DND-41 (cell line): ENCODE data around the gene PHC2.

Experiments used
- ATAC-seq: fragments of 200-7000 bp; cut with Tn5 transposase; 3 replicates; pipeline ENCODE4 v1.9.1; 2021; ENCODE audit warnings: low read depth; ENCODE audit not compliant: insufficient read depth
- DNase-seq: peaks from one replicate; pipeline ENCODE4 v3.0.0-alpha.2; 2020
- H2AFZ ChIP-seq: 2 replicates; pipeline ENCODE4 v1.6.0; 2012; ENCODE audit warnings: low read depth, low read length
- H3K27ac ChIP-seq: 2 replicates; pipeline ENCODE4 v1.5.1; 2012; ENCODE audit warnings: low read length, inconsistent platforms
- H3K27me3 ChIP-seq: fragments of 200-600 bp; sonication (generic); 2 replicates; pipeline ENCODE4 v1.6.0; 2012; ENCODE audit warnings: low read length, mild to moderate bottlenecking, inconsistent platforms; ENCODE audit not compliant: insufficient read depth, poor library complexity
- H3K36me3 ChIP-seq: 2 replicates; pipeline ENCODE4 v1.5.1; 2012; ENCODE audit warnings: low read length, inconsistent platforms; ENCODE audit not compliant: insufficient read depth
- H3K4me1 ChIP-seq: 2 replicates; pipeline ENCODE4 v1.5.1; 2012; ENCODE audit warnings: mild to moderate bottlenecking, low read length; ENCODE audit not compliant: insufficient read depth
- H3K4me2 ChIP-seq: 2 replicates; pipeline ENCODE4 v1.6.0; 2012; ENCODE audit warnings: mild to moderate bottlenecking, moderate library complexity, low read length, inconsistent platforms; ENCODE audit not compliant: insufficient read depth
- H3K4me3 ChIP-seq, 2 experiments: fragments of 200-600 bp in 1 of 2; shearing (Covaris generic) in 1 of 2; 2 replicates each; pipeline ENCODE4 v1.5.1; 2012 to 2016; ENCODE audit warnings: inconsistent platforms in 2 of 2, low read length in 2 of 2, mild to moderate bottlenecking in 2 of 2, low read depth in 1 of 2, moderate library complexity in 1 of 2
- H3K79me2 ChIP-seq: 2 replicates; pipeline ENCODE4 v1.6.0; 2012; ENCODE audit warnings: low read length, inconsistent platforms; ENCODE audit not compliant: insufficient read depth
- H3K9ac ChIP-seq: 2 replicates; pipeline ENCODE4 v1.6.0; 2012; ENCODE audit warnings: low read depth, mild to moderate bottlenecking, inconsistent platforms, low read length, moderate library complexity
- H3K9me3 ChIP-seq: 2 replicates; pipeline ENCODE4 v1.5.1; 2012; ENCODE audit warnings: low read length, moderate library complexity, mild to moderate bottlenecking, inconsistent platforms; ENCODE audit not compliant: insufficient read depth, severe bottlenecking
- H4K20me1 ChIP-seq: 2 replicates; pipeline ENCODE4 v1.6.0; 2012; ENCODE audit warnings: low read length; ENCODE audit not compliant: insufficient read depth
- EZH2 ChIP-seq: IDR thresholded peaks from 3 replicates; pipeline ENCODE4 v1.6.1; 2012; ENCODE audit warnings: borderline replicate concordance, low read depth, mild to moderate bottlenecking, moderate library complexity, low read length, inconsistent platforms; ENCODE audit not compliant: severe bottlenecking
- TF ChIP-seq, protein P1 (sequence below): IDR thresholded peaks from 2 replicates; pipeline ENCODE4 v1.5.1; 2012; ENCODE audit warnings: borderline replicate concordance, low read length, moderate library complexity, mild to moderate bottlenecking; ENCODE audit not compliant: poor library complexity, severe bottlenecking; ENCODE audit errors: extremely low read depth

The PHC2 gene

DNA sequence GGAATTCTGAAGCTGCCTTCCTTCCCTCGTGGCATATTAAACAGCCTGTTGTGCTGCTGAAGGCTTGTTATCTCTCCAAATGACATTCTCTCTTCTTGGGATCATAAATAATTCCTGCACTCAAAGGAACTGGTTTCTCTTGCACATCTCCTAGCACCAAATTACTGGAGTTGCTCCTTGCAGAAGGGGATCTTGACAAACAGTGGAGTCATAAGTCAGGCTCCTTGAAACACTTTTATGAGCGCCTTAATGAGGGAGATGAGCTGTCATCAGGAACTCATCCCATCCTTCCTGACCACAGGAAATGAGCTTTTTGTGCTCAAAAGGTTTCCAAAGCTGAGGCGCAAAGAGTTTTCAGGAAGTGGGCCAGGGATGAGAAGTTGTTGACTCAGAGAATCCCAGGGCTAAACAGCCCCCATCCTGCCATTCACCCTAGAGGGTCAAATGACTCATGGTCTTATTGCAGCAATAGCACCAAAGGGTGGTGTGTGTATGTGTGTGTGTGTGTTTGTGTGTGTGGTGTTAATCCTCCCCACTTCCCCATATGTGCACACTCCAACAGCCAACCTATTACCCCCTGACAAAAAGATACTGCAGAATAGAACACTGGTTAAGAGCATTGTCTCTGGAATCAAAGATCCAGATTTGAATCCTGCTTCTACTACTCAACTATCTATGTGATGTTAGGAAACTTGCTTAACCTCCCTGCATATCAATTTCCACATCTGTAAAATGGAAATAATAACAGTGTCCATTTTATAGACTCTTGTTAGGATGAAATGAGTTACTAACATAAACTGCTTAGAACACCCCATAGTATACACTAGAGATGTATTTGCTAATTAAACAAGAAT is 2.8 kb upstream of the PHC2 start:
- H3K27me3 ChIP-seq, result peaks cover 28% of the 10 kb centered on the region
- no peak overlapping the region for H3K4me3 ChIP-seq
- no peaks in the 10 kb centered on the region for H3K79me2 ChIP-seq
- H2AFZ ChIP-seq, result no peak overlapping the region
- H3K27ac ChIP-seq, result no peak overlapping the region
- no peaks in the 10 kb centered on the region for H3K9me3 ChIP-seq
- TF ChIP-seq, protein P1, sequence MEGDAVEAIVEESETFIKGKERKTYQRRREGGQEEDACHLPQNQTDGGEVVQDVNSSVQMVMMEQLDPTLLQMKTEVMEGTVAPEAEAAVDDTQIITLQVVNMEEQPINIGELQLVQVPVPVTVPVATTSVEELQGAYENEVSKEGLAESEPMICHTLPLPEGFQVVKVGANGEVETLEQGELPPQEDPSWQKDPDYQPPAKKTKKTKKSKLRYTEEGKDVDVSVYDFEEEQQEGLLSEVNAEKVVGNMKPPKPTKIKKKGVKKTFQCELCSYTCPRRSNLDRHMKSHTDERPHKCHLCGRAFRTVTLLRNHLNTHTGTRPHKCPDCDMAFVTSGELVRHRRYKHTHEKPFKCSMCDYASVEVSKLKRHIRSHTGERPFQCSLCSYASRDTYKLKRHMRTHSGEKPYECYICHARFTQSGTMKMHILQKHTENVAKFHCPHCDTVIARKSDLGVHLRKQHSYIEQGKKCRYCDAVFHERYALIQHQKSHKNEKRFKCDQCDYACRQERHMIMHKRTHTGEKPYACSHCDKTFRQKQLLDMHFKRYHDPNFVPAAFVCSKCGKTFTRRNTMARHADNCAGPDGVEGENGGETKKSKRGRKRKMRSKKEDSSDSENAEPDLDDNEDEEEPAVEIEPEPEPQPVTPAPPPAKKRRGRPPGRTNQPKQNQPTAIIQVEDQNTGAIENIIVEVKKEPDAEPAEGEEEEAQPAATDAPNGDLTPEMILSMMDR, result no peak
- TF ChIP-seq EZH2, result no peak
- H3K9ac ChIP-seq, result no peak overlapping the region
- no peak for ATAC-seq
- H3K36me3 ChIP-seq, result no peaks in the 10 kb centered on the region
- H3K4me2 ChIP-seq, result no peak overlapping the region
- no peaks in the 10 kb centered on the region for H4K20me1 ChIP-seq
- no peaks in the 10 kb centered on the region for H3K4me1 ChIP-seq
- DNase-seq, result no peak

DNA sequence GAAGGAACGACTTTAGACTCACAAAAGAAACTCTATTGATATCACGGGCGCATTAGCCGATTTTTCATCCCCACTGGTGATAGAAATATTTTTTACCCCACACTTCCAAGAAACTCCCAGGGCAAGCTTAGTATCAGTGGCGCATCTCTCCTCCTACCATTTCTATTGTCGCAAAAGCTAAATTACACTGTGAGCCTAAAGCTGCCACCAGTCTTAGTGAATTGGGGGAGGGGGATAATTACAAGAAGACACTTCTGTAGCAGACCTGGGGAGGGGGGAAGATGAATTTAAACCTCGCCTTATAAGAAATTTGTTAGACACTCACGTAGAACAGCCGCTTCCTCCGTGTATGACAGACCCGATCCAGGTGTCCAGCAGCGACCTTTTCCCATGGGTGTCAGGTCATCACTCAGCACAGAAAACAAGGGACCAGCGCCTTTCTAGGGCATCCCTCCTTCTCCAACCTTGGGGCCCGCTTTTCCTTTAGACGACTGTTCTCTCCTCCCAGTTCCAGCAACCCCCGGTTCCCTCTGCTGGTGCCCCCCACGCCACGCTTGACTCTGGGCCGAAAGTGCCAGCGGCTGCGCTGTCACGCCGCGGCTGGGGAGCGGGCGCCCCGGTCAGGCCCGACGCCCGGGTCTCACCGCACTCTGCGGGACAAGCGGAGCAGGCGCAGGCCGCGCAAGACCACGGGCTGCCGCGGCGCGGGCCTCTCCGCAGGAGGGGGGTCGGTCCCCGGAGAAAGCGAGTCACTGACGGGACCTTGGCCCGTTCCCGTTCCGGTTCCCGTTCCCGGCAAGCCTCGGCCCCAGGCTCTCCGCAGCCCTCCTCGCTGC is 821 bp downstream of the PHC2 start:
- Histone ChIP-seq H3K4me2 (no peak overlapping the region), H4K20me1 (no peaks in the 10 kb centered on the region), H3K4me1 (no peaks in the 10 kb centered on the region), H3K9ac (no peak overlapping the region), H3K27ac (no peak overlapping the region), H3K4me3 (no peak overlapping the region), H3K36me3 (no peaks in the 10 kb centered on the region), H3K79me2 (no peaks in the 10 kb centered on the region), H2AFZ (no peak overlapping the region), H3K27me3 (peaks cover 28% of the 10 kb centered on the region), H3K9me3 (no peaks in the 10 kb centered on the region)
- no peak for TF ChIP-seq EZH2
- TF ChIP-seq, protein P1, result no peak
- ATAC-seq (no peak), DNase-seq (no peak)

DNA sequence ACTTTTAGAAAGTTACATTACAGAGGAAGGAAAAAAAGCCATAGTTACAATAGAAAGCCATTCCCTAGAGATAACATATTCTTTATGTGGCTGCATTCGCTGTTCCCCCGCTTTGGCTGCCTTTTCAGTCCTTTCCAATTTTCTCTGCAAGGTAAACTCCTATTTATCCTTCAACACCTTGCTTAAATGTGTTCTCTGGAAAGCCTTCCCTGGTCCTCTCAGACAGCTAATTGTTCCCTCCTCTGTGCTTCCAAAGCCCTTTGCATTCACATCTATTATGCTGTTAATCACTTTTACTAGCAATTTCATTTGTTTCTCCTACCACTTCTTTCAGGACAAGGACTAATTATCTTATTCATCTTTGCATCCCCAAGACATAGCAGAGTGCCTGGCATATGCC is 1.6 kb downstream of the PHC2 start:
- DNase-seq (no peak), ATAC-seq (no peak)
- Histone ChIP-seq H3K4me2 (no peak overlapping the region), H3K9me3 (no peaks in the 10 kb centered on the region), H3K27ac (no peak overlapping the region), H3K36me3 (no peaks in the 10 kb centered on the region), H2AFZ (no peak overlapping the region), H4K20me1 (no peaks in the 10 kb centered on the region), H3K4me3 (no peak overlapping the region), H3K27me3 (peaks cover 33% of the 10 kb centered on the region), H3K4me1 (no peaks in the 10 kb centered on the region), H3K9ac (no peak overlapping the region), H3K79me2 (no peaks in the 10 kb centered on the region)
- TF ChIP-seq, protein P1, result no peak
- no peak for TF ChIP-seq EZH2
